Hippocampal formation (tissue), 2 donors: ENCODE results near the gene EPHA1.
A peak's percentile ranks its signal among the peaks of the same experiment; 100 is the strongest.
"Not testable (repeated sequence)": the region's sequence is repeated elsewhere in the genome, so short reads cannot be mapped to it uniquely, and the experiment has no call there.

Experiments
- DNase-seq, 2 donors: peaks; one replicate each; lab custom pipeline; 2025; lab: John Stamatoyannopoulos, UW

Gene EPHA1

GRCh38 chr7:143429770-143430698 lies 21.4 kb upstream of the EPHA1 start:
- no peak for DNase-seq

- DNase-seq: no peak
These were observed 18.0 kb upstream of the EPHA1 start for GRCh38 chr7:143426479-143427142.

- DNase-seq: not testable (repeated sequence)
These were observed 15.8 kb upstream of the EPHA1 start for GRCh38 chr7:143424476-143424875.

- DNase-seq: no peak
These were observed 13.4 kb upstream of the EPHA1 start for GRCh38 chr7:143422033-143422432.

- not testable (repeated sequence) for DNase-seq
These were observed 12.0 kb upstream of the EPHA1 start for GRCh38 chr7:143420624-143421023.

- no peak for DNase-seq
These were observed 11.2 kb upstream of the EPHA1 start for GRCh38 chr7:143419880-143420279.

GRCh38 chr7:143418681-143419458 lies 10.2 kb upstream of the EPHA1 start:
- no peak for DNase-seq

GRCh38 chr7:143417734-143418383 lies 9.2 kb upstream of the EPHA1 start:
- DNase-seq: no peak

- DNase-seq: peak in 1 of 2 donors; percentile 59
These were observed 8.0 kb upstream of the EPHA1 start for GRCh38 chr7:143416565-143417149.

GRCh38 chr7:143415742-143416397 lies 7.2 kb upstream of the EPHA1 start:
- no peak for DNase-seq

- not testable (repeated sequence) for DNase-seq
These were observed 6.6 kb upstream of the EPHA1 start for GRCh38 chr7:143415209-143415608.

GRCh38 chr7:143413123-143413522 lies 4.5 kb upstream of the EPHA1 start:
- DNase-seq: no peak

GRCh38 chr7:143411976-143412708 lies 3.5 kb upstream of the EPHA1 start:
- no peak for DNase-seq

GRCh38 chr7:143410521-143411004 lies 1.9 kb upstream of the EPHA1 start:
- no peak for DNase-seq

GRCh38 chr7:143408252-143408685 lies 387 bp downstream of the EPHA1 start:
- DNase-seq: no peak

GRCh38 chr7:143407287-143408251 lies 1.1 kb downstream of the EPHA1 start:
- DNase-seq: no peak

GRCh38 chr7:143406002-143406357 lies 2.7 kb downstream of the EPHA1 start:
- DNase-seq: no peak

- no peak for DNase-seq
These were observed 3.3 kb downstream of the EPHA1 start for GRCh38 chr7:143405173-143406001.
